Osteocyte (in vitro differentiated cells): Measurements from ENCODE around the gene CARNS1. TPM values are rescaled to one million over a fixed set of nuclear protein-coding genes. Genes with fewer than 3 reads are reported as not detected.

ENCODE experiments used
- DNase-seq: peaks from one replicate; pipeline ENCODE4 v3.0.0; 2021; ENCODE audit warnings: mixed read lengths; ENCODE audit not compliant: unreplicated experiment; ENCODE audit errors: extremely low spot score
- H3K27ac Mint-ChIP-seq: one replicate; pipeline ENCODE4 v1.8.0; 2021; ENCODE audit warnings: mild to moderate bottlenecking, mixed read lengths; ENCODE audit not compliant: unreplicated experiment
- H3K27me3 Mint-ChIP-seq: one replicate; pipeline ENCODE4 v1.8.0; 2021; ENCODE audit warnings: mixed read lengths; ENCODE audit not compliant: unreplicated experiment
- H3K36me3 Mint-ChIP-seq: one replicate; pipeline ENCODE4 v1.8.0; 2021; ENCODE audit warnings: mixed read lengths; ENCODE audit not compliant: unreplicated experiment
- H3K4me1 Mint-ChIP-seq: one replicate; pipeline ENCODE4 v1.8.0; 2021; ENCODE audit warnings: mixed read lengths; ENCODE audit not compliant: unreplicated experiment
- H3K4me3 Mint-ChIP-seq: one replicate; pipeline ENCODE4 v1.8.0; 2021; ENCODE audit warnings: mild to moderate bottlenecking, moderate library complexity, mixed read lengths; ENCODE audit not compliant: unreplicated experiment
- H3K9me3 Mint-ChIP-seq: one replicate; pipeline ENCODE4 v1.8.0; 2021; ENCODE audit warnings: mixed read lengths; ENCODE audit not compliant: unreplicated experiment
- total RNA-seq: library from RNA; stranded (reverse); gene quantifications from 2 replicates; pipeline ENCODE4 v1.2.1, GENCODE V29; 2021
- TF ChIP-seq, protein P1 (sequence below): fragments of 200-600 bp; sonication (generic); IDR thresholded peaks from 2 replicates; pipeline ENCODE4 v1.5.0; 2021; ENCODE audit warnings: antibody characterized with exemption, mild to moderate bottlenecking, moderate library complexity

Gene CARNS1
- total RNA-seq, 1 donor from 2014 or later = 0.27 TPM

DNA sequence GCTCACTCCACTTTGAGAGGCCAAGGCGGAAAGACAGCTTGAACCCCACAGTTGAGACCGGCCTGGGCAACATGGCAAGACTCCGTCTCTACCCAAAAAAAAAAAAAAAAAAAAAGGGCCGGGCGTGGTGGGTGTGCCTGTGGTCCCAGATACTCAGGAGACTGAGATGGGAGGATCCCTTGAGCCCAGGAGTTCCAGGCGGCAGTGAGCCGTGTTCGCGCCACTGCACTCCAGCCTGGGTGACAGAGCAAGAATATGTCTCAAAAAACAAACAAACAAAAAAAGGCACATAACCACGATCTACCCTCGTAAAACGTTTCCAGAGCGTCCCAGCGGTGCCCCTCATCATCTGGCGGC is 24.6 kb upstream of the CARNS1 start:
- Mint-ChIP-seq H3K27ac (peak overlapping the region; percentile 88), H3K4me1 (peaks cover 25% of the 10 kb centered on the region), H3K9me3 (no peaks in the 10 kb centered on the region), H3K27me3 (no peaks in the 10 kb centered on the region), H3K36me3 (no peaks in the 10 kb centered on the region), H3K4me3 (peak overlapping the region; percentile 84)
- TF ChIP-seq, protein P1, sequence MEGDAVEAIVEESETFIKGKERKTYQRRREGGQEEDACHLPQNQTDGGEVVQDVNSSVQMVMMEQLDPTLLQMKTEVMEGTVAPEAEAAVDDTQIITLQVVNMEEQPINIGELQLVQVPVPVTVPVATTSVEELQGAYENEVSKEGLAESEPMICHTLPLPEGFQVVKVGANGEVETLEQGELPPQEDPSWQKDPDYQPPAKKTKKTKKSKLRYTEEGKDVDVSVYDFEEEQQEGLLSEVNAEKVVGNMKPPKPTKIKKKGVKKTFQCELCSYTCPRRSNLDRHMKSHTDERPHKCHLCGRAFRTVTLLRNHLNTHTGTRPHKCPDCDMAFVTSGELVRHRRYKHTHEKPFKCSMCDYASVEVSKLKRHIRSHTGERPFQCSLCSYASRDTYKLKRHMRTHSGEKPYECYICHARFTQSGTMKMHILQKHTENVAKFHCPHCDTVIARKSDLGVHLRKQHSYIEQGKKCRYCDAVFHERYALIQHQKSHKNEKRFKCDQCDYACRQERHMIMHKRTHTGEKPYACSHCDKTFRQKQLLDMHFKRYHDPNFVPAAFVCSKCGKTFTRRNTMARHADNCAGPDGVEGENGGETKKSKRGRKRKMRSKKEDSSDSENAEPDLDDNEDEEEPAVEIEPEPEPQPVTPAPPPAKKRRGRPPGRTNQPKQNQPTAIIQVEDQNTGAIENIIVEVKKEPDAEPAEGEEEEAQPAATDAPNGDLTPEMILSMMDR = no peak
- DNase-seq = no peak

DNA sequence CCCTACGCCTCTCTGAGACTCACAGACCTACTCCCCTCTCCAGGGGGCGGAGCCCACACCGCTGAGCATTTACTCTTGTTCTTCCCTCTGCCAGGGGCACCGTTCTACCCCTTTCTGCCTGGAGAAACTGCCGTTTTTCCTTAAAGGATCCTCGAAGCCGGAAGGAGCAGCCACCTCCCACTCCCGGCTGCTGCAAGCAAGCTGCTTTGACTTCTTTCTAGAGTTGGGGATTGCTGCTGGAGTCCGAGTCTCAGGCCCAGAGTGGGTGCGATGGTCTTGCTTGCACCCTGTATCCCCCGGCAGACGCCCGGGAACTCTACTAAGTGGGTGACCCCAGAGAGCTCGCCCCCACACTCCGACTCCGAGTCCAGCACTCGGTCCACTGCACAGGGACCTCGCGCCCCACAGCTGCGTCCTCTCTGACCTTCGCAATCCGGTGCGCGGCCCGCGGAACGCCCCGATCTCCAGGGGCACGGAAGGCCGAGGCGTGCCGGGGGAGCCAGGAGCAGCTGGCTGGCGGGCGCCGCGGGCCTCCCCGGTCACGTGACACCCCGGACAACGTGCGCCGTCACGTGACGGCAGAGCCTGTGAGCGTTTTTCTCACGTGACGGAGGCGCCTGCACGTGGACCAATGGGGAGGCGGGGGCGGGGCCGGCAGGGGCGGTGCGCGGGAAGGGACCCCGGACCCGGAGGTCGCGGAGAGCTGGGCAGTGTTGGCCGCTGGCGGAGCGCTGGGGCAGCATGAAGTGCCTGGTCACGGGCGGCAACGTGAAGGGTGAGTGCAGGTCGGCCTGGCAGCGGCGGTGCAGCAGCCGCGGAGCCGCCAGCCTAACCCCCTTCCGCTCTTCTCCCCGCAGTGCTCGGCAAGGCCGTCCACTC is 23.9 kb upstream of the CARNS1 start, which contains the start of gene RAD9A:
Gene RAD9A (plus strand): TSS at position 683 of the 879 bp plus-strand sequence. CDS start 59 bp downstream, at position 742.
- Mint-ChIP-seq H3K27ac (peak within 1 kb of the TSS; percentile 88), H3K4me3 (peak within 1 kb of the TSS; percentile 84), H3K36me3 (no peaks in the 10 kb centered on the region), H3K27me3 (no peaks in the 10 kb centered on the region), H3K4me1 (peaks cover 25% of the 10 kb centered on the region), H3K9me3 (no peaks in the 10 kb centered on the region)
- peak; percentile 98 for DNase-seq
- TF ChIP-seq, protein P1 = no peak

DNA sequence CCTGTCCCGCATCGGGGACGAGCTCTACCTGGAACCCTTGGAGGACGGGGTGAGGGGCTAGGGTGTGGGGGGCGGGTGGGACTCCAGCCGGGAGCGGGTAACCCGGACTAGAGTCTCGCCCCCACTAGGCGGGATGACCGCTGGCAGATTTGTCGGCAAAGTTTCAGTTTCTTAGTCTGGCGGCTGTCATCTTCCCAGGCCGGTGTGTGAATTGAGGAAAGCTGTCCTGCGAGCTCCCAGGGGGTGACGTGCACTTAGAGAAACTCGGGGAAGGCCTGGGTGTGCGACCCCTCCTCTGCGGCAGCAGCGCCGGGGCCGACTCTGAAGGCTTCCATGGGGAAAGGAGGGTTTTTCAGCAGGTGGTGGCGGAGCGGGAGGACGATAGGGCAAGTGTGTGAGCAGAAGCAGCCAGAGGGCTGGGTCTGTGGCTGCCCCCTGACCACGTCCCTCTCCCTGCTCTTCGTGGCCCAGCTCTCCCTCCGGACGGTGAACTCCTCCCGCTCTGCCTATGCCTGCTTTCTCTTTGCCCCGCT is 23.2 kb upstream of the CARNS1 start:
- Mint-ChIP-seq H3K4me1 (peaks cover 27% of the 10 kb centered on the region), H3K9me3 (no peaks in the 10 kb centered on the region), H3K27me3 (no peaks in the 10 kb centered on the region), H3K36me3 (peaks cover 4% of the 10 kb centered on the region), H3K27ac (peak overlapping the region; percentile 85), H3K4me3 (peak overlapping the region; percentile 84)
- DNase-seq = peak; percentile 81
- TF ChIP-seq, protein P1 = no peak

DNA sequence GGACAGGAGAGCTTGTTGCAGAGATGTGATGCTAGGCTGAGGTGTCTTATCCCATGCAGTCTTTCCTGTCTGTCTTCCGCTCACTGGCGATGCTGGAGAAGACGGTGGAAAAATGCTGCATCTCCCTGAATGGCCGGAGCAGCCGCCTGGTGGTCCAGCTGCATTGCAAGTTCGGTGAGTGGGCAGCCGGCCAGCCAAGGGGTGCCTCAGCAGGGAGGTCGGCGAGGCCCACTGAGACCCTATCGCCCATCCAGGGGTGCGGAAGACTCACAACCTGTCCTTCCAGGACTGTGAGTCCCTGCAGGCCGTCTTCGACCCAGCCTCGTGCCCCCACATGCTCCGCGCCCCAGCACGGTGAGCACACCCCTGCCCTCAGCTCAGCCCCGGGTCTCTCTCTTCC is 22.0 kb upstream of the CARNS1 start:
- TF ChIP-seq, protein P1 = no peak

DNA sequence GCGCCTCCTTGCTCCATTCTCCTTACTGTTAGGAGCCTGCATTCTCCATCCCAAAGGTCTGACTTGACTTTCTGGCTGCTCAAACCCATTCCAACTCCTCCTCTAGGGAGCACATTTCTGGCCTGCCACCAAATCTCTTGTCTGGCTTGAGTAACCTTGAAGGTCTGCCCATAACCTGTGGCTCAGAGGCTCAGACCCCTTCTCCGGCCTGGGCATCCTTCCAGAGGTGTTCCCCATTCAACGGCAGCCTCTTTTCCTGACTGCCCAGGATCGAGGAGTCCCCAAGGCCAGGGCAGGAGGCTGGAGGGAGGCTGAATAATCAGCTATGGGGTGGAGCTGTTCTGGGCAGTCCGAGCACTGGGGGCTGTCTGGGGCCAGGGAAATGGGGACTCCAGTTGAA is 21.5 kb upstream of the CARNS1 start:
- H3K36me3 Mint-ChIP-seq = peaks cover 14% of the 10 kb centered on the region
- H3K9me3 Mint-ChIP-seq = no peaks in the 10 kb centered on the region
- no peaks in the 10 kb centered on the region for H3K27me3 Mint-ChIP-seq
- peak overlapping the region; percentile 32 for H3K4me3 Mint-ChIP-seq
- H3K27ac Mint-ChIP-seq = no peak overlapping the region
- TF ChIP-seq, protein P1 = no peak
- DNase-seq = peak; percentile 78
- peaks cover 27% of the 10 kb centered on the region for H3K4me1 Mint-ChIP-seq

More for the DNA sequence above, 22.0 kb upstream of the CARNS1 start:
- Mint-ChIP-seq H3K4me3 (peak overlapping the region; percentile 32), H3K27ac (no peak overlapping the region), H3K9me3 (no peaks in the 10 kb centered on the region), H3K27me3 (no peaks in the 10 kb centered on the region), H3K4me1 (peaks cover 27% of the 10 kb centered on the region), H3K36me3 (peaks cover 13% of the 10 kb centered on the region)
- DNase-seq = peak; percentile 79
